Embryonic facial prominence (tissue), 1 donor: ENCODE measurements around the gene RIOK2.

Source experiments
- DNase-seq: peaks from one replicate; pipeline ENCODE4 v3.0.0-alpha.2; 2016; ENCODE audit errors: extremely low spot score

The RIOK2 gene

GRCh38 chr5:97125125-97125683 is 57.8 kb downstream of the RIOK2 start:
- DNase-seq = no peak

GRCh38 chr5:97124335-97124734 is 58.7 kb downstream of the RIOK2 start:
- DNase-seq = no peak

- DNase-seq = no peak
Measured at GRCh38 chr5:97121848-97122247, 61.2 kb downstream of the RIOK2 start.

GRCh38 chr5:97120195-97120594 is 62.9 kb downstream of the RIOK2 start:
- no peak for DNase-seq

- DNase-seq = peak; percentile 56
Measured at GRCh38 chr5:97119007-97119390, 64.0 kb downstream of the RIOK2 start.

- DNase-seq = no peak
Measured at GRCh38 chr5:97118261-97119006, 64.6 kb downstream of the RIOK2 start.

GRCh38 chr5:97115932-97116331 is 67.1 kb downstream of the RIOK2 start:
- DNase-seq = no peak

GRCh38 chr5:97112230-97112629 is 70.8 kb downstream of the RIOK2 start:
- DNase-seq = no peak

- no peak for DNase-seq
Measured at GRCh38 chr5:97111616-97112015, 71.4 kb downstream of the RIOK2 start.

GRCh38 chr5:97111004-97111403 is 72.0 kb downstream of the RIOK2 start:
- DNase-seq = no peak
